GM15510 (cell line): ENCODE data around the gene ENO4.

ENCODE experiments used
- POLR2A ChIP-seq: IDR thresholded peaks from 3 replicates; pipeline ENCODE4 v1.6.1; 2011; ENCODE audit warnings: borderline replicate concordance; ENCODE audit not compliant: insufficient read length; ENCODE audit errors: extremely low read depth

Gene ENO4

GRCh38 chr10:116817780-116818343 is 31.4 kb upstream of the ENO4 start:
- no peak for TF ChIP-seq POLR2A

- TF ChIP-seq POLR2A: no peak
These were observed 29.2 kb upstream of the ENO4 start for GRCh38 chr10:116819999-116820677.

GRCh38 chr10:116825901-116826300 is 23.4 kb upstream of the ENO4 start:
- TF ChIP-seq POLR2A: no peak

GRCh38 chr10:116826803-116827202 is 22.5 kb upstream of the ENO4 start:
- TF ChIP-seq POLR2A: no peak

GRCh38 chr10:116827214-116827671 is 22.1 kb upstream of the ENO4 start:
- TF ChIP-seq POLR2A: no peak

- TF ChIP-seq POLR2A: no peak
These were observed 21.2 kb upstream of the ENO4 start for GRCh38 chr10:116828116-116828515.

- no peak for TF ChIP-seq POLR2A
These were observed 19.6 kb upstream of the ENO4 start for GRCh38 chr10:116829711-116830110.

GRCh38 chr10:116831086-116831485 is 18.2 kb upstream of the ENO4 start:
- no peak for TF ChIP-seq POLR2A

GRCh38 chr10:116831790-116832189 is 17.5 kb upstream of the ENO4 start:
- TF ChIP-seq POLR2A: no peak

- TF ChIP-seq POLR2A: no peak
These were observed 15.0 kb upstream of the ENO4 start for GRCh38 chr10:116833986-116834985.

GRCh38 chr10:116835658-116836057 is 13.6 kb upstream of the ENO4 start:
- no peak for TF ChIP-seq POLR2A

- no peak for TF ChIP-seq POLR2A
These were observed 13.2 kb upstream of the ENO4 start for GRCh38 chr10:116836083-116836482.

GRCh38 chr10:116836902-116837523 is 12.3 kb upstream of the ENO4 start:
- TF ChIP-seq POLR2A: no peak

GRCh38 chr10:116838143-116838725 is 11.1 kb upstream of the ENO4 start:
- TF ChIP-seq POLR2A: no peak

GRCh38 chr10:116840389-116841075 is 8.8 kb upstream of the ENO4 start:
- no peak for TF ChIP-seq POLR2A

- TF ChIP-seq POLR2A: no peak
These were observed 3.5 kb upstream of the ENO4 start for GRCh38 chr10:116845823-116846222.
